Fibroblast of the aortic adventitia (primary cell): Measurements from ENCODE around the gene RAB11FIP5. TPM values are rescaled to one million over a fixed set of nuclear protein-coding genes. Genes with fewer than 3 reads are reported as not detected.
A peak's percentile ranks its signal among the peaks of the same experiment; 100 is the strongest.
"Not testable (repeated sequence)": the region's sequence is repeated elsewhere in the genome, so short reads cannot be mapped to it uniquely, and the experiment has no call there.

Experiments
- DNase-seq: peaks from one replicate; pipeline ENCODE4 v3.0.0-alpha.2; 2010; ENCODE audit warnings: low read depth
- H3K4me3 ChIP-seq: 2 replicates; pipeline ENCODE4 v1.5.1; 2011; ENCODE audit warnings: low read depth, mild to moderate bottlenecking, control low read depth, low read length, moderate library complexity
- total RNA-seq: library from RNA; depleted of rRNA; stranded (reverse); fragments of >200 nt; gene quantifications from 2 replicates; pipeline ENCODE4 v1.2.3, GENCODE V29; 2012; ENCODE audit warnings: low replicate concordance
- TF ChIP-seq, protein P1 (sequence below): IDR thresholded peaks from 2 replicates; pipeline ENCODE4 v1.5.1; 2011; ENCODE audit warnings: mild to moderate bottlenecking, low read length, control low read depth, inconsistent platforms; ENCODE audit not compliant: insufficient read depth

Gene RAB11FIP5
- total RNA-seq, 1 donor = 48.5 TPM

DNA sequence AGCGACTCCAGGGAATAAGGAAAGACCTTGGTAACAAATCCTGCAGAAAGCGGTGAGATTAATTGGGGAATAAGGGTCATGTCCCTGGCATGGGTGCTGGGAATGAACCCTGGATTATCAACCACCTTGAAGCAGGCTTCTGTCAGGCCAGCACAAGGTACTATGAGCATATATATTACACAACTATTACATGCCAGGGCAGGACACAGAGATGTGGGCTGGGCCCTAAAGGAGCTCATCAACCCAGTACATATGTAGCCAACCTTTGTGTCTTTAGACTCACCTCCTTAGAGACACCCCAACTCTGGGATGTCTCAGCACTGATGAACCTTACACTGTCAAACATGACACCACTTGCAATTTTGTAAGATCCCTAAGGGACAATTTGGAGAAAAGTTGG, 44.6 kb downstream of the RAB11FIP5 start:
- TF ChIP-seq, protein P1, sequence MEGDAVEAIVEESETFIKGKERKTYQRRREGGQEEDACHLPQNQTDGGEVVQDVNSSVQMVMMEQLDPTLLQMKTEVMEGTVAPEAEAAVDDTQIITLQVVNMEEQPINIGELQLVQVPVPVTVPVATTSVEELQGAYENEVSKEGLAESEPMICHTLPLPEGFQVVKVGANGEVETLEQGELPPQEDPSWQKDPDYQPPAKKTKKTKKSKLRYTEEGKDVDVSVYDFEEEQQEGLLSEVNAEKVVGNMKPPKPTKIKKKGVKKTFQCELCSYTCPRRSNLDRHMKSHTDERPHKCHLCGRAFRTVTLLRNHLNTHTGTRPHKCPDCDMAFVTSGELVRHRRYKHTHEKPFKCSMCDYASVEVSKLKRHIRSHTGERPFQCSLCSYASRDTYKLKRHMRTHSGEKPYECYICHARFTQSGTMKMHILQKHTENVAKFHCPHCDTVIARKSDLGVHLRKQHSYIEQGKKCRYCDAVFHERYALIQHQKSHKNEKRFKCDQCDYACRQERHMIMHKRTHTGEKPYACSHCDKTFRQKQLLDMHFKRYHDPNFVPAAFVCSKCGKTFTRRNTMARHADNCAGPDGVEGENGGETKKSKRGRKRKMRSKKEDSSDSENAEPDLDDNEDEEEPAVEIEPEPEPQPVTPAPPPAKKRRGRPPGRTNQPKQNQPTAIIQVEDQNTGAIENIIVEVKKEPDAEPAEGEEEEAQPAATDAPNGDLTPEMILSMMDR = no peak
- H3K4me3 ChIP-seq = no peak overlapping the region
- no peak for DNase-seq

DNA sequence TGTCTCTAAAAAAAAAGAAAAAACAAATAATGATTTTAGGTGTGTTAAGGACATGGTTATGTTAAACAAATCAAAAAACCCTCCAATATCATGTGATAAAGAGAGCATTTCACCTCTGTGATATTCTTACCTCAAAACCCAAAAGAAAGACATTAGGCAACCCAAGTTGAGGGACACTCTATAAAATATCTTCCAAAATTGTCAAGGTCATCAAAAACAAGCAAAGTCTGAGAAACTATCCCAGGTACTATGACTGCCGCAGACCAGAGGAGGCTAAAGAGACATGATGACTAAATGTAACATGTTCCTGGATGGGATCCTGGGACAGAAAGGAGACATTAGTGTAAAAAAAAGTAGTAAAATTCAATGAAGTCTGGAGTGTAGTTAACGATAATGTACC, 45.7 kb downstream of the RAB11FIP5 start:
- no peak overlapping the region for H3K4me3 ChIP-seq
- TF ChIP-seq, protein P1 = no peak

DNA sequence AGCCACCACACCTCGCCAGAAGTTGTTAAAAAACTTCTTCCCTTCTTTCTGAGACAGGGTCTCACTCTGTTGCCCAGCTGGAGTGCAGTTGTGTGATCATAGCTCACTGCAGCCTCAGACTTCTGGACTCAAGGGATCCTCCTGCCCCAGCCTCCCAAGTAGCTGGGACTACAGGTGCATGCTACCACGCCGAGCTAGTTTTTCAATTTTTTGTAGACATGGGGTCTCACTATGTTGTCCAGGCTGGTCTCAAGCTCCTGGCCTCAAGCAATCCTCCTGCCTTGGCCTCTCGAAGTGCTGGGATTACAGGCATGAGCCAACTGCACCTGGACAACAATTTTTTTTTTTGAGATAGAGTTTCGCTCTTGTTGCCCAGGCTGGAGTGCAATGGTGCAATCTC, 47.7 kb downstream of the RAB11FIP5 start:
- not testable (repeated sequence) for DNase-seq, H3K4me3 ChIP-seq

More for the DNA sequence above, 45.7 kb downstream of the RAB11FIP5 start:
- DNase-seq = no peak

DNA sequence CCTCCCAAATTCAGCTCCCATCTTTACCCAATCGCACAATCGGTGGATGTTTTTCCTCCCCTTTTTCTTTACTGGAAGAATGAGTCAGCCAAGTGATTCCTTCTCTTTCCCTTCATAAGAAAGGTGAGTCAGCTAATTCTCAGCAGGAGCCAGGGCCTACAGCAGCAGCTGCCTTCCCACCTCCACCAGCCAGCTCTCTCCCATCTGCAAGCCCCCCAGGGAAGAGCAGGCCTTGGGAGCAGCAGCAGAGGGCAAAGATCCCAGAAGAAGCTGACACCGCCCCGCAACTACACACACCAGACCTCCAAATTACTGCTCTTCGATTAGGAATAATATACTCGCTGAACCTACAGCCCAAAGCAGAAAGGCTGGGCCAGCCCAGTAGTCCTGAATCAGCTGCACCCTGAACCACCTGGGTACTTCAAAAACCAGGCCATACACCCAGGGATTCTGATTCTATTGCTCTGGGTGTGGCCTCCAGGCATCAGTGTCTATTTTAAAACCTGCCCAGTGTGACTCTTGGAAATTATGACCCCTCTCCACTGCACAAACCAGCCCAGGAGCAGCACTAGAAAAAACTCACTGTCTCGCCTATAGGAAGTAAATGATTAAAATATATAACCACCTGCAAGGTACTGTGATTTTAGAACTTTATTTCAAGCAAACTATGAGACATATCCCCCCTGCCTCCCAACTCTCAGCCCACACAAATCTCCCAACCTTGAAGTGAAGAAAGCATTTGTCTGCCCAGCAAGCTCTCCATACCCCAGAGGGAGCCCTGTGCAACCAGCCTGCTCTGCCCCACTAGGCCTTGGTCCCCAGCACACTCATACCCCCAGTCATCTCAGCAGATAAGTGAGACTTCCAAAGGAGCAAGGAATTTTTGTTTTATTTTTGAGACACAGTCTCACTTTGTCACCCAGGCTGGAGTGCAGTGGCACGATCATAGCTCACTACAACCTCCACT, 48.6 kb downstream of the RAB11FIP5 start:
- H3K4me3 ChIP-seq = no peak overlapping the region
- TF ChIP-seq, protein P1 = no peak
- DNase-seq = peak; percentile 83

DNA sequence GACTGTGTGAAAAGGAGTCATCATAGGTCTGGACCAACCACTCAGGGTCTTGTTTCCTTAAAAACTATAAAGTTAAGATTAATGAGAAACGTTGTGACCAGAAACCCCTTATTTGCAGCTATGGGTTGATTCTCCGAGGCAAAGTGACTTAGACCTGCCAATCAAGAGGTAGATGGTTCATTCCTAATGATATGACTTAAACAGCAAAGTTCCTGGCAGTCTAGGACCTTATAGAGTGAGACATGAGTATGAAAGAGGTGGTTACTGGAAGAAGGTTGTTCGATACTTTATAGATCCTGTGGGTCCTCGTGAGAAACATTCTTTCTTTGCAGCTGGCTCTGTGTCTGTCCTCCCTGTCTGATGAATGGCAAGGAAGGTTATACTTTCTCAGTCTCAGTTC, 49.3 kb downstream of the RAB11FIP5 start:
- TF ChIP-seq, protein P1 = no peak
- no peak overlapping the region for H3K4me3 ChIP-seq
- DNase-seq = no peak

DNA sequence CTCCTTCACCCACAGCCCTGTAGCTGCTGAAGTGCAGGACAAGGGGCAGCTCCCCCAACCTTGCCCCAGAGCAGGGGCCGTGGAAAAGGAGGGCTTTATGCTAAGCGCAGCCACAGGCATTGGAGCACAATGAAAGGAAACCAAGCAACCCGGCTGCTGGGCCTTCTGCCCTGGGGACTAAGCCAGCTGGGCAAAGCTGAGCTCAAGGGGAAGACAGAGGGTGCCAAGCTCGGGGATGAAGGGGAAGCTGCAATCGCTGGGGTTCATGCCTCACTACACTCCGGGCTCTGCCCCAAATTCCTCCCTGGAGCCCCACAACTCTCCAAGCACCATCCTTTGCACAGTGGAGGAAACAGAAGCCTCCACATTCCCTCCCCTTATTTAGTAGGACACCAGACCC, 53.6 kb downstream of the RAB11FIP5 start:
- no peak overlapping the region for H3K4me3 ChIP-seq
- no peak for DNase-seq
- TF ChIP-seq, protein P1 = no peak

DNA sequence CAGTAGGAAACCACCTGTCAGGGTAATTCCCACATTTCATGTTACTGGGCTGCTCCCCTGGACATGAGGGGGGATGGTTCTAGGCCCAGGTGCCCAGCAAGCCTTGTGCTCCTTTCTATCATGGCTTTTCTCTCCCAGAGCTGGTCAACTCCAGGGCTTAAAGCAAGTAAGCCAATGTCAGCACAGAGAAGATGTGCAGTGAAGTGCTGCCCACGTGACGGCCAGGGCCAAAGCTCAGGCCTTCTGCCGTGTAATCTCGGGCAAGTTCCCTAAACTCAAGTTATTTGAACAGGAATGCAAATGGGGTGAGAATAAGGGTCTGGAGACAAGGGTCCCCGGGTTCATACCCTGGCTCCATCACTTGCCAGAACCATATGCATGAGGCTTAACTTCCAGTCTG, 57.8 kb downstream of the RAB11FIP5 start:
- no peak overlapping the region for H3K4me3 ChIP-seq
- no peak for DNase-seq
- TF ChIP-seq, protein P1 = no peak
